NCI-H82 treated with DMSO at 0.1 percent for 48 hours (cell line): Measurements from ENCODE around the gene KRT5.
"Not testable (repeated sequence)": the region's sequence is repeated elsewhere in the genome, so short reads cannot be mapped to it uniquely, and the experiment has no call there.

Source experiments
- DNase-seq: peaks from one replicate; lab custom pipeline; 2025; ENCODE audit not compliant: unreplicated experiment; lab: John Stamatoyannopoulos, UW

Gene KRT5

GRCh38 chr12:52497975-52498374 lies 22.2 kb downstream of the KRT5 start:
- no peak for DNase-seq

- DNase-seq = no peak
Measured at GRCh38 chr12:52496590-52497071, 23.6 kb downstream of the KRT5 start.

- DNase-seq = no peak
Measured at GRCh38 chr12:52496054-52496453, 24.1 kb downstream of the KRT5 start.

GRCh38 chr12:52495389-52495788 lies 24.8 kb downstream of the KRT5 start:
- DNase-seq = no peak

GRCh38 chr12:52494518-52494917 lies 25.7 kb downstream of the KRT5 start:
- no peak for DNase-seq

GRCh38 chr12:52494100-52494499 lies 26.1 kb downstream of the KRT5 start:
- DNase-seq = no peak

GRCh38 chr12:52493172-52493571 lies 27.0 kb downstream of the KRT5 start, which contains the start of gene KRT6A:
Gene KRT6A (minus strand): TSS chr12:52493257. CDS start chr12:52493188, 69 bp downstream.
- DNase-seq = no peak

GRCh38 chr12:52492405-52492804 lies 27.8 kb downstream of the KRT5 start:
- DNase-seq = not testable (repeated sequence)

- not testable (repeated sequence) for DNase-seq
Measured at GRCh38 chr12:52491495-52491894, 28.7 kb downstream of the KRT5 start.

- DNase-seq = no peak
Measured at GRCh38 chr12:52488736-52489135, 31.5 kb downstream of the KRT5 start.

- DNase-seq = not testable (repeated sequence)
Measured at GRCh38 chr12:52487744-52488443, 32.3 kb downstream of the KRT5 start.

- no peak for DNase-seq
Measured at GRCh38 chr12:52487211-52487610, 33.0 kb downstream of the KRT5 start.

- DNase-seq = no peak
Measured at GRCh38 chr12:52486166-52487105, 33.8 kb downstream of the KRT5 start.

GRCh38 chr12:52480073-52480472 lies 40.1 kb downstream of the KRT5 start:
- DNase-seq = no peak

- DNase-seq = no peak
Measured at GRCh38 chr12:52477651-52478050, 42.5 kb downstream of the KRT5 start.

- DNase-seq = no peak
Measured at GRCh38 chr12:52474212-52474611, 46.0 kb downstream of the KRT5 start.

- DNase-seq = no peak
Measured at GRCh38 chr12:52473768-52474167, 46.4 kb downstream of the KRT5 start, which contains the start of gene KRT6C. Gene KRT6C (minus strand): TSS chr12:52473805. CDS start chr12:52473737, 68 bp downstream.

- DNase-seq = no peak
Measured at GRCh38 chr12:52469853-52470252, 50.3 kb downstream of the KRT5 start.

- no peak for DNase-seq
Measured at GRCh38 chr12:52464897-52465296, 55.3 kb downstream of the KRT5 start.
